ENCODE results near the gene MAGI2. TPM values are rescaled to one million over a fixed set of nuclear protein-coding genes. Genes with fewer than 3 reads are reported as not detected.

The MAGI2 gene
- total RNA-seq, 2 experiments from 2014 or later = 0.03 to 0.17 TPM

DNA sequence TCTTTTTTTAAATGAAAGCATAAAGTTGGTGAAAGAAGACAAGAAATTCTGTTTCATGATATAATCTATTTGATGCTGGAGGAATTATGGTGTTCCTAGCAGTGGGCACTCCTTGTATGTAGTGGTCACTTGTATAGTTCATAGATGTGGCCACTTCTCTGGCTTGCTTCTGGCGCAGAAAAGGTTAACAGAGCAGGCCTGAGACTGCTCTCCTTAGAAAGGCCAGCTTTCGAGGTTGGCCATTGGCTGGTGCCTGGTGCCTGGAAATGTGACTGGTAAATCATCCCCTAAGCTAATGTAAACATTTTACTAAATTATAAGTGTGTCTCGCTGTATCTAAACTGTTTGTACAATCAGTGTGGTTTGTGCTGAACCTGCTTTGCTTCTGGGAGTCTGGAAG lies 1378.8 kb downstream of the MAGI2 start:
- Histone ChIP-seq H3K36me3 (ENCODE audit: insufficient read depth, low read length) (no peaks in the 10 kb centered on the region), H3K27ac (ENCODE audit: low read depth, low read length, poor library complexity, severe bottlenecking) (no peak overlapping the region), H3K9me2 (ENCODE audit: insufficient read depth, low read length) (no peaks in the 10 kb centered on the region), H3K79me2 (ENCODE audit: insufficient read depth, low read depth, low read length) (no peaks in the 10 kb centered on the region), H3K4me2 (ENCODE audit: low read length) (no peak overlapping the region), H3K9me3 (ENCODE audit: low read length) (no peaks in the 10 kb centered on the region), H4K20me1 (ENCODE audit: insufficient read depth, low read length) (no peaks in the 10 kb centered on the region), H3K4me1 (ENCODE audit: insufficient read depth, low read length, poor library complexity, severe bottlenecking) (no peaks in the 10 kb centered on the region), H3K4me3 (ENCODE audit: low read depth, low read length, poor library complexity, severe bottlenecking) (no peak overlapping the region), H2AFZ (ENCODE audit: low read length) (no peak overlapping the region)
- DNase-seq (ENCODE audit: low spot score) = no peak
- ChIA-PET CTCF (ENCODE audit: unreplicated experiment) (no interaction called here), POLR2A (no interaction called here)
- TF ChIP-seq, protein P1, sequence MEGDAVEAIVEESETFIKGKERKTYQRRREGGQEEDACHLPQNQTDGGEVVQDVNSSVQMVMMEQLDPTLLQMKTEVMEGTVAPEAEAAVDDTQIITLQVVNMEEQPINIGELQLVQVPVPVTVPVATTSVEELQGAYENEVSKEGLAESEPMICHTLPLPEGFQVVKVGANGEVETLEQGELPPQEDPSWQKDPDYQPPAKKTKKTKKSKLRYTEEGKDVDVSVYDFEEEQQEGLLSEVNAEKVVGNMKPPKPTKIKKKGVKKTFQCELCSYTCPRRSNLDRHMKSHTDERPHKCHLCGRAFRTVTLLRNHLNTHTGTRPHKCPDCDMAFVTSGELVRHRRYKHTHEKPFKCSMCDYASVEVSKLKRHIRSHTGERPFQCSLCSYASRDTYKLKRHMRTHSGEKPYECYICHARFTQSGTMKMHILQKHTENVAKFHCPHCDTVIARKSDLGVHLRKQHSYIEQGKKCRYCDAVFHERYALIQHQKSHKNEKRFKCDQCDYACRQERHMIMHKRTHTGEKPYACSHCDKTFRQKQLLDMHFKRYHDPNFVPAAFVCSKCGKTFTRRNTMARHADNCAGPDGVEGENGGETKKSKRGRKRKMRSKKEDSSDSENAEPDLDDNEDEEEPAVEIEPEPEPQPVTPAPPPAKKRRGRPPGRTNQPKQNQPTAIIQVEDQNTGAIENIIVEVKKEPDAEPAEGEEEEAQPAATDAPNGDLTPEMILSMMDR (conservative IDR thresholded peaks at IDR 0.05; ENCODE audit: low read length) = no peak
- TF ChIP-seq EZH2phosphoT487 (IDR thresholded peaks at IDR 0.05; ENCODE audit: borderline replicate concordance, low read depth, low read length) = no peak
- intact Hi-C loops (cut with micrococcal nuclease; ENCODE audit: unreplicated experiment) = no loop called here
- no TSS peak for BruUV-seq (replicated peaks)

DNA sequence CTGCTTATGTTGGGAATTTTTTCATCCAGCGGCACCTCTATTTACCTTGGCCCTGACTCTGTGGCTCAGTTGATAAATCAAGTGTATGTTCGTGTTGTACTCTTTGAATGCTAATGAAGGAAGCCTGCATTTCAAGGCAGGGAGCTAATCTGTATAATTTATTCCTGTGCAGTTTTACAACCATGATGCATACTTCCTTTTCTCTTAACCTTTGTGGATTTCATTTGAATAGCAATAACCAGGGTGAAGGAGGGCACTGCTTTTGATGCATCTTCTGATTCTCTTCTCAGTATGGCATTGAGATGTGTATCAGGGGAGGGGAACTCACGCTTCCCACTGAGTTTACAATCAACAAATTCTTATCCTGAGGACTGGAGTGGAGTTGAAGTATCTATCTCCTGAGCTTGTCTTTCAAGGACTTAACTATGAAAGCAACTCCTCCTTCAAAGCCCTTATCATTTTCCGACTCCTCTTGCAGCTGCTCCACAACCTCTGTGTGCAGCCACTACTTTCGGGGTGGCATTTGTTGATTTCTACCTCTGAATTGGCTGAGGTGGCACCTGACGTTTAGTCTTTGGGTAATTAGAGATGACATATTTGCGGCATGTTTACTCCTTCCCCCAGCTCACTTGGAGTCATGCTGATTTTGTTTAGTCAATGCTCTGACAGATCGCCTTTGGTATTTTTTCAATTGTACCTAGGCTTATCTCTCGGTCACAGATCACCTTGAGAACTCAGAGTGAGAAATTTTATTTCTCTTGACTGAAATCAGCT lies 1379.7 kb downstream of the MAGI2 start:
- CTCF ChIA-PET (ENCODE audit: unreplicated experiment) = no interaction called here
- no TSS peak for BruUV-seq (replicated peaks)

DNA sequence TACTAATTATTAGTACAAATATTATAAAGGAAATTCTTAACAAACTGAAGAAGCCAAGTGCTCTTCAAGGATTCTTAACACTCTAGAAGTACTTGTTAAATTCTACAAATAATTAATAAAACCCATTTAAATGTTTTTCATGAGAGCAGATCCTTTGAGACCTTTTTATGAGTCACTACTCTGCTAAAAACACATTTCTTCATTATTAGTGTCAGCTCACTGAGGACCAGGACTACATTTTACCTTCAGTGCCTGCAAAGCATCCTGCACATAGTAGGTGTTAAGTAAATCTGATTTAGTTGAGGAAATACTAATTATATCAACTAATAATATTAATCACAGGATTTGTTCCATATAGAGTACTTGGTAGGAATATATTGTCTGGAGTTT lies 1381.3 kb downstream of the MAGI2 start:
- Histone ChIP-seq H3K79me2 (ENCODE audit: insufficient read depth, low read depth, low read length) (no peaks in the 10 kb centered on the region), H4K20me1 (ENCODE audit: insufficient read depth, low read length) (no peaks in the 10 kb centered on the region), H3K36me3 (ENCODE audit: insufficient read depth, low read length) (no peaks in the 10 kb centered on the region), H3K9me3 (ENCODE audit: low read length) (no peaks in the 10 kb centered on the region), H3K4me1 (ENCODE audit: insufficient read depth, low read length, poor library complexity, severe bottlenecking) (no peaks in the 10 kb centered on the region), H3K9me2 (ENCODE audit: insufficient read depth, low read length) (no peaks in the 10 kb centered on the region), H2AFZ (ENCODE audit: low read length) (no peak overlapping the region), H3K27ac (ENCODE audit: low read depth, low read length, poor library complexity, severe bottlenecking) (no peak overlapping the region), H3K4me2 (ENCODE audit: low read length) (no peak overlapping the region), H3K4me3 (ENCODE audit: low read depth, low read length, poor library complexity, severe bottlenecking) (no peak overlapping the region)
- DNase-seq (ENCODE audit: low spot score) = no peak
- BruUV-seq (replicated peaks) = no TSS peak
- TF ChIP-seq, protein P1 (conservative IDR thresholded peaks at IDR 0.05; ENCODE audit: low read length) = no peak
- TF ChIP-seq EZH2phosphoT487 (IDR thresholded peaks at IDR 0.05; ENCODE audit: borderline replicate concordance, low read depth, low read length) = no peak
- CTCF ChIA-PET (ENCODE audit: unreplicated experiment) = no interaction called here
- intact Hi-C loops (cut with micrococcal nuclease; ENCODE audit: unreplicated experiment) = no loop called here
- POLR2A ChIA-PET = no interaction called here

More for the DNA sequence above, 1379.7 kb downstream of the MAGI2 start:
- no peak for TF ChIP-seq EZH2phosphoT487 (IDR thresholded peaks at IDR 0.05; ENCODE audit: borderline replicate concordance, low read depth, low read length)
- TF ChIP-seq, protein P1 (conservative IDR thresholded peaks at IDR 0.05; ENCODE audit: low read length) = no peak
- Histone ChIP-seq H3K4me3 (ENCODE audit: low read depth, low read length, poor library complexity, severe bottlenecking) (no peak overlapping the region), H4K20me1 (ENCODE audit: insufficient read depth, low read length) (no peaks in the 10 kb centered on the region), H3K9me3 (ENCODE audit: low read length) (no peaks in the 10 kb centered on the region), H3K4me1 (ENCODE audit: insufficient read depth, low read length, poor library complexity, severe bottlenecking) (no peaks in the 10 kb centered on the region), H3K36me3 (ENCODE audit: insufficient read depth, low read length) (no peaks in the 10 kb centered on the region), H3K79me2 (ENCODE audit: insufficient read depth, low read depth, low read length) (no peaks in the 10 kb centered on the region), H3K27ac (ENCODE audit: low read depth, low read length, poor library complexity, severe bottlenecking) (no peak overlapping the region), H3K9me2 (ENCODE audit: insufficient read depth, low read length) (no peaks in the 10 kb centered on the region), H2AFZ (ENCODE audit: low read length) (no peak overlapping the region), H3K4me2 (ENCODE audit: low read length) (no peak overlapping the region)
- POLR2A ChIA-PET = no interaction called here
- intact Hi-C loops (cut with micrococcal nuclease; ENCODE audit: unreplicated experiment) = no loop called here
- DNase-seq (ENCODE audit: low spot score) = no peak
